Gastrocnemius medialis (tissue), 4 donors: ENCODE measurements around the gene STC2.

Source experiments
- CTCF ChIP-seq, 5 experiments: fragments of 450-650 bp in 3 of 5; fragments of 200-600 bp in 2 of 5; sonication (generic) in 2 of 5; IDR thresholded peaks in 4 of 5; conservative IDR thresholded peaks in 1 of 5; 1 replicate in 4 of 5; 2 replicates in 1 of 5; pipeline ENCODE4 v1.5.1; 2016 to 2019; ENCODE audit warnings: antibody characterized with exemption in 5 of 5, mild to moderate bottlenecking in 3 of 5, moderate library complexity in 3 of 5
- POLR2A ChIP-seq, 2 donors: fragments of 450-650 bp; IDR thresholded peaks; one replicate each; pipeline ENCODE4 v1.6.1; 2017; ENCODE audit warnings: antibody characterized with exemption in 2 of 2, mild to moderate bottlenecking in 2 of 2, moderate library complexity in 2 of 2

GRCh38 chr5:173274771-173275170, 53.4 kb downstream of the STC2 start:
- TF ChIP-seq CTCF (IDR thresholded peaks at IDR 0.05 in 4 of 5, conservative IDR thresholded peaks at IDR 0.05 in 1 of 5) (no peak), POLR2A (IDR thresholded peaks at IDR 0.05) (no peak)
